GM21526 (cell line): ENCODE measurements around the gene PRF1.
"Not testable (repeated sequence)": the region's sequence is repeated elsewhere in the genome, so short reads cannot be mapped to it uniquely, and the experiment has no call there.

Experiments
- ATAC-seq: cut with Tn5 transposase; IDR thresholded peaks from one replicate; pipeline ENCODE4 v1.9.1; 2021; ENCODE audit warnings: moderate library complexity; ENCODE audit not compliant: unreplicated experiment, low FRiP score

The PRF1 gene

DNA sequence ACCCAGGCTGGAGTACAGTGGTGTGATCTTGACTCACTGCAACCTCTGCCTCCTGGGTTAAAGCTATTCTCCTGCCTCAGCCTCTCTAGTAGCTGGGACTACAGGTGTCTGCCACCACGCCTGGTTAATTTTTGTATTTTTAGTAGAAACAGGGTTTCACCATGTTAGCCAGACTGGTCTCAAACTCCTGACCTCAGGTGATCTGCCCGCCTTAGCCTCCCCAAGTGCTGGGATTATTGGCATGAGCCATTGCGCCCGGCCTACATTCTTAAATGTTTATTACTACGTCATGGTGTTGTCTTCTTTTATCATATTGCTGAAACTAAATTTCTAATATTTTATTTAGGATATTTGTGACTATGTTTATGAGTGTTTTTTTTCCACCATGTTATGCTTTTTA, 21.4 kb downstream of the PRF1 start:
- ATAC-seq, result not testable (repeated sequence)

DNA sequence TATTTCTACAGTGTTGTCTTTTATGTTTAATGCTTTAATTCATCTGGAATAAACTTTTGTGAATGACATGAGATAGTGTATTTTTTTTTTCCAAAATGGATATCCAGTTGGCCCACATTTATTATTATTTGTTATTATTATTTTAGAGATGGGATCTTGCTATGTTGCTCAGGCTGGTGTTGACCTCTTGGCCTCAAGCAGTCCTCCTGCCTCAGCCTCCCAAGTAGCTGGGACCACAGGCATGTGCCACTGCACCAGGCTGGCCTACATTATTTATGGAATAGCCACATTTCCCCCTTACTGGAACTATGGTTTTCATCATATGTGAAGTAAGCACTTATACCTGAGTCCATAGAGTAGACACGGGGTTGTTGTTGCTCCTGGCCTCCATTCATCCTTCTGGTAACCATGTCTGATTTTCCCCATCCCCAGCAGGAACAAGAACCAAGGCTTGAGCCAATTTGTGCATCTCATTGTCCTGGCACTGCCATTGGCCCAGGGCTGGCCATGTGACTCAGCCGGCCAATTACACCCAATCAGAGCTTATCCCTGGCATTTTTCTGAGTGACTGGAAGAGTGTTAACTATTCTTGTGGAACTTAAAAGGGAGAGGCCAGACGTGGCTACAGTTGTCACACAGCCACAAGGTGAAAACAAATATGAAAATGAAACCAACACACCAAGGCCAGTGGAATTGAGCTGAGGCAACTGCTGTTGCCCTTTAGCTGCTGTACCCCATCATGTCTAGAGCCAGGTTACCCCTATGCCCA, 23.1 kb downstream of the PRF1 start:
- ATAC-seq, result no peak

- peak; percentile 40 for ATAC-seq
Measured at GRCh38 chr10:70578371-70578947, 24.1 kb downstream of the PRF1 start.

- peak; percentile 2 for ATAC-seq
Measured at GRCh38 chr10:70576803-70577517, 25.6 kb downstream of the PRF1 start.

DNA sequence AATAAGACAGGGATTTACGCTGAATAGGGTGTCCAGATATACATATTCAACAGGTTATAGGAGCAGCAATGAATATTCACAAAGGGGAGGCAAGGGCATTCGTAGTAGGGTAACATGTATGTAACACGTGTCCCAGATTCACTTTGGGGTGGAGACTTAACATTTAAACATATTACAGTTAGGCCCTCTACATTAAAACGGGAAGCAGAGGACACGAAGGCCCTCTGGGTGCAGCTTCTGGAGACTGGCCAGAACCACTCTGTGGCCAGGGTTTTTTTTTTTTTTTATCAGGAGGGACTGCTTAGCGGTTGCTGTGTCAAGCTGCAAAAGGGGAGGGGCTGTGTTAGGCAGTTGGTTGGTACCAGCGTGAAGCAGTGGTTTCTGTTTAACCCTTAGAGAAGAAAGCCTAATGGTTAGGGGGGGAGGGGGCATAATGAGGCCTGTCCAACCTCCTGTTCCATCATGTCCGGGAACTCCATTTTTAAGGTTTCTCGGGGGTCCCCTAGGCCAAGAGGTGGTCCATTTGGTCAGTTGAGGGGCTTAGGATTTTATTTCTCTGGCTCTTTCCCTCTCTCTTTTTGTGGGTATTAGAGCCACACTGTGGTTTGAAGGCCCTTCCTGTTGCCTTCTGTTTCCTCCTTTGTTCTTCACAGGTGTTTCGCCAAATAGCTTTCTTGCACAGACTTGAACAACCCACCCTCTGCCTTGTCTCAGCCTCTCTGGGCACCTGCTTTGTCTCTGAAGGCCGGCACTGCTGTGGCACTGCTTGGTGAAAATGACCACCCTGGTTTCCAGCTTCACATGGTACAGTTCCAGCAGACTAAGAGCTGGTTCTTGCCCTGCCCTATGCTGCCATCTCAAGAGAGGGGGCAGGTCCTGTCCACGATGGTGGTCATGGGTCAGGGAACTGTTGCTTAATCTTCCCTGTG, 26.4 kb downstream of the PRF1 start:
- peak; percentile 47 for ATAC-seq

DNA sequence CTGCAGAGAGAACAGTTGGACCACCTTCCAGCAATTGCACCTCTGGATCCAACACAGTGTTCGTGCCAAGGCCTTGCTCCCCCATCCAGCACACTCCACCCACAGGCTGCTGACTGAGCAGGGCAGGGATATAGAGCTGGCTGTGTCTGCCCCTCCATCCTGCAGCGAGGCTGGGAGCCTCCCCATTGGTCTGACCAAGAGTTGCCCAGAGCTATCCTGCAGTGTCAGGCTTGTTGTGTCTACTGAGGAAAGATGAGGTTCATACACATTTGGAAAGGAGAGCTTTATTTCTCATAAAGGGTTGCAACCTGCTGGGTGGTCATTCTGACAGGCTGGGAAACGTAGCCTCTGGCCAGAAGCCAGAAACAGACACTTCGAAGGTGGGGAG, 27.1 kb downstream of the PRF1 start:
- ATAC-seq, result no peak

GRCh38 chr10:70573599-70574506, 28.7 kb downstream of the PRF1 start:
- ATAC-seq, result no peak

- no peak for ATAC-seq
Measured at GRCh38 chr10:70571636-70572439, 30.7 kb downstream of the PRF1 start.

GRCh38 chr10:70571236-70571635, 31.3 kb downstream of the PRF1 start:
- no peak for ATAC-seq

GRCh38 chr10:70568781-70569495, 33.6 kb downstream of the PRF1 start:
- no peak for ATAC-seq

- ATAC-seq, result no peak
Measured at GRCh38 chr10:70568113-70568512, 34.4 kb downstream of the PRF1 start.

DNA sequence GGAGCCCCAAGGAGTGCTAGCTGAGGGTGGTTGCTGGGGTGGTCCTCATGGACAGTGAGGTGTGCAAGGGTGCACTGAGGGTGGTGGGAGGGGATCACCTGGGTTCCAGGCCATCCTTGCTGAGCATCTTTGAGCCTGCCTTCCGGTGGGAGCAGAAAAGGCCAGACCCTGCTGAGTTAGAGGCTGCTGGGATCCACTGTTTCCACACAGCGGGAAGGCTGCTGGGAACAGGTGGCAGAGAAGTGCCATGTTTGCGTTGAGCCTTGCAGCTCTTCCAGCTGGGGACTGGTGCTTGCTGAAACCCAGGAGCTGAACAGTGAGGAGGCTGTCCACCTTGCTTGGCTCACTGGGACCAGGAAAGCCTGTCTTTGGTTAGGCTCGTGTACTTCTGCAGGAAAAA, 34.9 kb downstream of the PRF1 start:
- no peak for ATAC-seq

DNA sequence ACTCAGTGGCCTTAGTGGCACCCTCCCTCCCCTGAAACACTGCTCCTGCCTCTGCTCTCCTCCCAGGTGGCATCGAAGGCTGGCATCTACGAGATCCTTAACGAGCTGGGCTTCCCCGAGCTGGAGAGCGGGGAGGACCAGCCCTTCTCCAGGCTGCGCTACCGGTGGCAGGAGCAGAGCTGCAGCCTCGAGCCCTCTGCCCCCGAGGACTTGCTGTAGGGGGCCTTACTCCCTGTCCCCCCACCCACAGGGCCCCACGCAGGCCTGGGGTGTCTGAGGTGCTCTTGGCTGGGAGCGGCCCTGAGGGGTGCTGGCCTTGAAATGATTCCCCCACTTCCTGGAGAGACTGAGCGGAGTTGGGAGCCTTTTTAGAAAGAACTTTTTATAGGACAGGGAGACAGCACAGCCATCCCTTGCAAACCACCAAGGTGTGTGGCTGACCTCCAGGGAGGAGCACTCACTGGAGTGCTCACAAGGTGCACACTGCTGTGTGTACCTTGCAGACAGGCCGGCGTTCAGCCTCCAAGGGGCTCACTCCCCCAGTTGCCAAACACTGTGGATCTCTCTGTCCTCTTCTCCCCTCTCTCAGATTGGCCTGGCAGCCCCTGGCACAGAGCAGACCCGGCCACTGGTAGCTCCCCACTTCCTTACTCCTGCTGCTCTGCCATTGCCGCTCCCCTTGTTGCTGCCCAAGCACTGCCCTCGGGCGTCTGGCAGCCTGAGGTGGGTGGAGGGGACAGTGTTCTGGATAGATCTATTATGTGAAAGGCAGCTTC, 35.8 kb downstream of the PRF1 start:
- ATAC-seq, result no peak

DNA sequence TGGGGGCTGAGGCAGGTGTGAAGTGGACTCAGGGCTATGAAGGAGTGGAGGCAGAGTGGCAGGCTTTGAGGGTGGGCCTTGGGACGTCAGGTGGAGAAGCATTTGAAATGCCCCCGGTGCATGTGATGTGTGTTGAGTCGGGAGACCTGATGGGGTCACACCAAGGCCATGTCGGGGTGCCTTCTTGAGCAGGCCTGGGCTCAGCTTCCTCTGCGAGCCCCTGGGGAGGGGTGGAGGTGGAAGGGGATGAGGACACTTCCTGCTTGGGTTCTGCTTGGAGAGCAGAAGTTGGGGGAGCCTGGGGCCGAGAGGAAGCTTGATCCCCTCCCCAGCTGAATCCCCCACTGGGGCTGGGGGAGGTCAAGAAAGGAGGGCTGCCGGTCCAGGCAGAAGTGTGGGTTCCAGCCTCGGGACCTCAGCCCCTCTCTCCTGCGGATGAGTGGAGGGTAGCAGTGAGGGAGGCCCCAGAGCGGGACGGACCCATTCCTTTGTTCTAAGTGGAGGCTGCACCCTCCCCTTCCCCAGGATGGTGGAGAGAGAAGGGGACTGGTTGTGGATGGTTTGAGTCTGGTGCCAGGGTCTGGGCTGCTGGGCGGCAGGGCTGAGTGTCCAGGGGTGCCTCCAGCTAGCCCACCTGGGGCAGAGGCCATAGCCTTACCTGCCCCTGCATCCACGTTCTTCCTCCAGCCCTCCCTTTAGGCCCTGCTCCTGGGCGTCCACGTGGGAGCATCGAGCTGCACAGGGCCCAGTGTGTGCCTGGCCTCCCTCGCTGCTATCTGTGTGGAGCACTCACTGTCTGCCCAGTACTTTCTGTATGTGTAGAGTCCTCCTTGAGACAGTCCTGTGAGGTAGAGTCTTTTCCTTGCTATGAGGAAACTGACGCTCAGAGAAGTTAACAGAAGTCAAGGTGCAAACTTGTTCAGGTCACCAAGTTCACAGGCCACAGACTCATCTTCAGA, 36.7 kb downstream of the PRF1 start:
- no peak for ATAC-seq

GRCh38 chr10:70564901-70565351, 37.6 kb downstream of the PRF1 start:
- ATAC-seq, result no peak

GRCh38 chr10:70564113-70564725, 38.3 kb downstream of the PRF1 start:
- ATAC-seq, result no peak
